M059J (cell line): Measurements from ENCODE around the gene CTSW. TPM values are rescaled to one million over a fixed set of nuclear protein-coding genes. Genes with fewer than 3 reads are reported as not detected.
A peak's percentile ranks its signal among the peaks of the same experiment; 100 is the strongest.
"Not testable (repeated sequence)": the region's sequence is repeated elsewhere in the genome, so short reads cannot be mapped to it uniquely, and the experiment has no call there.

Source experiments
- DNase-seq: peaks from one replicate; pipeline ENCODE4 v3.0.0-alpha.2; 2012; ENCODE audit warnings: low read depth
- total RNA-seq: library from RNA; depleted of rRNA; stranded (reverse); fragments of >200 nt; shearing (Covaris generic); gene quantifications from 2 replicates; pipeline ENCODE4 v1.2.3, GENCODE V29; 2014; rRNA removed

Gene CTSW
- 0.49 and 1.5 TPM in 2 replicates for total RNA-seq

DNA sequence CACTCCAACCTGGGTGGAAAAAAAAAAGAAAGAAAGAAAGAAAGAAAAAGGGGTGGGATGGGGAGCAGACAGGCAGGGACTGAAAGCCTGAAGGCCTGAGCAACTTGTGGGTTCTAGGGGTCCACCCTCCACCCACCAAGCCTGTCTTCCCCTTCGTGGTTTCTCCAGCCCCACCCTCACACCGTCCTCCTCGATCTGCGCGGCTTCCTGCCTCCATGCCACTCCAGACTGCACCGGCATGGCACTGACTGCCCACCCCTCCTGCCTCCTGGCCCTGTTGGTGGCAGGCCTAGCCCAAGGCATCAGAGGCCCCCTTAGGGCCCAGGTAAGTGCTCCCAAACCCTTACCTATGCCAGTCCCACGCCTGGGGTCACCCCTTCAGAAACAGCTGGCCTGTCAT lies at the start of gene CTSW:
CTSW (plus strand) TSS at position 221 of the 400 bp plus-strand sequence; CDS start at position 239, 18 bp downstream.
- DNase-seq, result no peak

- not testable (repeated sequence) for DNase-seq
Measured at GRCh38 chr11:65832231-65832630, 47.4 kb upstream of the CTSW start.

GRCh38 chr11:65833297-65834030 lies 46.2 kb upstream of the CTSW start, which contains the start of gene SNX32:
Gene SNX32, plus strand, starts transcription at chr11:65833963. Its CDS starts 103 bp downstream, at chr11:65834066.
- DNase-seq, result peak; percentile 89

DNA sequence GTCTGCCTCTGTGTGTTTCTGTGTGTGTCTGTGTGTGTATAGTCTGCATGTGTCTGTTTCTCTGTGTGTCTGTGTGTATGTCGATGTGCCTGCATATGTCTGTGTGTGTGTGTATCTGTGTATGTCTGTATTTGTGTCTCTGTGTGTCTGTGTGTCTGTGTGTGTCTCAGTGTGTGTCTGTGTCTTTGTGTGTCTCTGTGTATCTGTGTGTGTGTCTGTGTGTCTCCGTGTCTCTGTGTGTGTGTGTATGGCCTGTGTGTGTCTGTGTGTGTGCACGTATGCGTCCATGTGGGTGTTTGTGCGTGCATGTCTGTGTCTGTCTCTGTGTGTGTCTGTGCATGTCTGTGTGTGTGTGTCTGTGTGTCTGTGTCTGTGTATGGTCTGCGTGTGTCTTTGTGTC lies 45.4 kb upstream of the CTSW start:
- DNase-seq, result no peak

DNA sequence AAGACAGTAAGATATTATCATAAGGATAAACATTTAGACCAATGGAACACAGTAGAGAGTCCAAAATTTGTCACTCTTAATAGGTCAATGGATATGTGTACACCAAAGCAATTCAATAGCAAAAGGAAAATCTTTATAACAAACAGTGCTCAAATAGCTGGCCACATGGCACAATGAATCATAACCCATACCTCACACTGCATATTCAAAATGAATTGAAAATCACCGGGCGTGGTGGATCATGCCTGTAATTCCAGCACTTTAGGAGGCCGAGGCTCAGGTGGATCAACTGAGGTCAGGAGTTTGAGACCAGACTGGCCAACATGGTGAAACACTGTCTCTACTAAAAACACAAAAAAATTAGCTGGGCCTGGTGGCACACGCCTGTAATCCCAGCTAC lies 37.5 kb upstream of the CTSW start:
- no peak for DNase-seq

- DNase-seq, result no peak
Measured at GRCh38 chr11:65843811-65844210, 35.8 kb upstream of the CTSW start.

DNA sequence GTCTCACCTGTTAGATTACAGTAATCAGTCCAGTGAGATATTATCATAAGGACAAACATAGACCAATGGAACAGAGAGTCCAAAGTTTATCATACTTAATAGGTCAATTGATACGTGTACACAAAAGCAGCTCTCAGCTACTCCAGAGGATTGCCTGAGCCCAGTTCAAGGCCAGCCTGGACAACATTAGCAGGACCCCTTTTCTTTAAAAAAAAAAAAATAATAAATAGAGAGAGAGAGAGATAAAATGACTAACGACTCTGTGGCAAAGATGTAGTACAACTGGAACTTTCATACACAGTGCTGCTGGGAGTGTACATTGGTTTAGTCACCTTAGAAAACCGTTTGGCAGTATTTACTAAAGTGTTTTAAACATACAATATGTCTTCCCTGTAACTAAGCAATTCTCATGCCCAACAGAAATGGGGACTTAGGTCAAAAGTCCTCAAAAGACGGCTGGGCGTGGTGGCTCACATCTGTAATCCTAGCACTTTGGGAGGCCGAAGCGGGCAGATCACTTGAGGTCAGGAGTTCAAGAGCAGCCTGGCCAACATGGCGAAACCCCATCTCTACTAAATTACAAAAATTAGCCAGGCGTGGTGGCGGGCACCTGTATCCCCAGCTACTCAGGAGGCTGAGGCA lies 35.3 kb upstream of the CTSW start:
- no peak for DNase-seq

DNA sequence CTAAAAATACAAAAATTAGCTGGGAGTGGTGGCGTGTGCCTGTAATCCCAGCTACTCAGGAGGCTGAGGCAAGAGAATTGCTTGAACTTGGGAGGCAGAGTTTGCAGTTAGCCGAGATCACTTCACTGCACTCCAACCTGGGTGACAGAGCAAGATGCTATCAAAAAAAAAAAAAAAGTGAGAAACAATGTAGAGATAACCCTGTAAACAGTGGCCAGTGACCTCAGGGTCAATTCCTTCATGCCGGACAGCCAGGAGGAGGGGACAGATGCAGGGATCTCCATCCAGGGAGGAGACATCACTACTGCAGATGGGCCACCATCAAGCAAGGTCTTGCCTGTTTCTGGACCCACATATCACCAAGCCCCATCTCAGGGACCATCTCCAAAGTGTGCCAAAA lies 31.9 kb upstream of the CTSW start:
- DNase-seq, result no peak

DNA sequence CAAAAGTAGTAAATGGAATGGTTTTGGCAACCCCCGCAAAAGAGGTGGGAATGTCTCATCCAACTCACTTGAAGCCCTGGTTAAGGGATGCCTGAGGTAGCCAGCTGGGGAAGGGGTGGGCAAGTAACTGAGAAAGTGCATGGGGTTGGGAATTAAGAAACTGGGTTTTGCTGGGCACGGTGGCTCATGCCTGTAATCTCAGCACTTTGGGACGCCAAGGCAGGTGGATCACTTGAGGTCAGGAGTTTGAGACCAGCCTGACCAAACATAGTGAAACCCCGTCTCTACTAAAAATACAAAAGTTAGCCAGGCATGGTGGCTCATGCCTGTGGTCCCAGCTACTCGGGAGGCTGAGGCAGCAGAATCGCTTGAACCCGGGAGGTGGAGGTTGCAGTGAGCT lies 30.9 kb upstream of the CTSW start:
- DNase-seq, result not testable (repeated sequence)

GRCh38 chr11:65849366-65849765 lies 30.3 kb upstream of the CTSW start:
- no peak for DNase-seq

DNA sequence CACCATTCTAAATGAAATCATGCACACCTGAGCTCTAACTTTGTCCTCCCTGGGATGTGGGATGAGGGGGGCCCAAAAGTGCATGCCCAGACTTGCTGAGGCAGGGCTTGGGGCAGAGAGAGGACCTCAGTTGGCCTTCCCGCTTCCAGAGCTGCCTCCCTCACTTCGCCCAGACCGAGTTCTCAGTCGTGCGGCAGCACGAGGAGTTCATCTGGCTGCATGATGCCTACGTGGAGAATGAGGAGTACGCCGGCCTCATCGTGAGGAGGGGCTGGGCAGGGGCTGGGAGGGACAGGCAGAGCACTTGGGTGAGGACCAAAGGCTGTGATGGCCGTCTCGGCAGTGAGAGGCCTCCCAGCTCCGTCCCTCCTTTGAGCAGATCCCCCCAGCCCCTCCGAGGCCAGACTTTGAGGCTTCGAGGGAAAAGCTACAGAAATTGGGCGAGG lies 29.8 kb upstream of the CTSW start:
- no peak for DNase-seq

- peak; percentile 30 for DNase-seq
Measured at GRCh38 chr11:65850217-65851082, 29.2 kb upstream of the CTSW start.

DNA sequence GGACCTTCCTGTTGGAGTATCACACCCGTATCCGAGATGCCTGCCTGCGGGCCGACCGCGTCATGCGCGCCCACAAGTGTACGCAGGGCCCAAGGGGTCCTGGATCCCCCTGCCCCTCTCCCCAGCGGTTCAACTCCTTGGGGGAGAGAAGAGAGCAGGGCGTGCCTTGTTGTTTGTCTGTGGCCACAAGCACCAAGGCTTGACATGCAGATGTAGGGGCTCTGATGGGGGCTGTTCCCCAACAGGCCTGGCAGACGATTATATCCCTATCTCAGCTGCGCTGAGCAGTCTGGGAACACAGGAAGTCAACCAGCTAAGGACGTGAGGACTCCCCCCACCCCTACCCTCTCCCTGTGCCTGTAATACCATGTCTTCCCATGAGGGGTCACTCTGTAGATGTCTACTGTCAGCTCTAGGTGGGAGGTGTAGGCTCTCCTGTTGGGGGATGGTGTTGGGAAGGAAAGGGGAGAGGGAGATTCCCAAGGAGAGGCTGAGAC lies 28.5 kb upstream of the CTSW start:
- peak; percentile 46 for DNase-seq

DNA sequence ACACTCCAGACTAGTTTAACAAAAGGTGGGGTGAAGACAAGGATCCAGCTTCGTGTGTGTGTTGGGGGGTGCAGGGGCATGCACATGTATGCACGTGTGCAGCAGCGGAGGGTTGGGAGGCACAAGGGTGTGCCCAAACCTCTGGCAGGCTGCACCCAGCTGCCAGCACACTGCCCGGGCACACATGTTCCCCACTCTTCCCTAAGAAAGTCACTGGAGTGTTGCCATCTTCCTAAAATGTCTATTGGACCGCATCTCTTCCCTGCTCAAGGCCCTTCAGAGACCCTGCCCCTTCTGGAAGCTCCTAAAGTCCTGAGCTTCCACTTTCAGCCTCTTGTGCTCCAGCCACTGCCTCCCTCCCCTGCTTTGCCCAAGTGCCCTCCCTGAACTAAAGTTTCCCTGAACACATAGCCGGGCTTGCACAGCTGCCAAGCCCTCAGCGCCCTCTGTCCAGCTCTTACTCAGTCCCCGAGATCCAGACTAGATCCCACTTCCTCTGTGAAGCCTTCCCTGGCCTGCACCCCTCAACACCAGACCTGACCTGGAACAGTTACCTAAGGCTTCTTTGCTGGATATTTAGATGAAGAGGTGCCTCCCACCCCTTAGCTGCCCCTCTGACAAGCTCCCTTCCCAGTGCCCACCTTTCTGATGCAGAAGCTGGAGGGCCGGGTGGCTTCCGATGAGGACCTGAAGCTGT lies 27.7 kb upstream of the CTSW start:
- peak; percentile 54 for DNase-seq

DNA sequence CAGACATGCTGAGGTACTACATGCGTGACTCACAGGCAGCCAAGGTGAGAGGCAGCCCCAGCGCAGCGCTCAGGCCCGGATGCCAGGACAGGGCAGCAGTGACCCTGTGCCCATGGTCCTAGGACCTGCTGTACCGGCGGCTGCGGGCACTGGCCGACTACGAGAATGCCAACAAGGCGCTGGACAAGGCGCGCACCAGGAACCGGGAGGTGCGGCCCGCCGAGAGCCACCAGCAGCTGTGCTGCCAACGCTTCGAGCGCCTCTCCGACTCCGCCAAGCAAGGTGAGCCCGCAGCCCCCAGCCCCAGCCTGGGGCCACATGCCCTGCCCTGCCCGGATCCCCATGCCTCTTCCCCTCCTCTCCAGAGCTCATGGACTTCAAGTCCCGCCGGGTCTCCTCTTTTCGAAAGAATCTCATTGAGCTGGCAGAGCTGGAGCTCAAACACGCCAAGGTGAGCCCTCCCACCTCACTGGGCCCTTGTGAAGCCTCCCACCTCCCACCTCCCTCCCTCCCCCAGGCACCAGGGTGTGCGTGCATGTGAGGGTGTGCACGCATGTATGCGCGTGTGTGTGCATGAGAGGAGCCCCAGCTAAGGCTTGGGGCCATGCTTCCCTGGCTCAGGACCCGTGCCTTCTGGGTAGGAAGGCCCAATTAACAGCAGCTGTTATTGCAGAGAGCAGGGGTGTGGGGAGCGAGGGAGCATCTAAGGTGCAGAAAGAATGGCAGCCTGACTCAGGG lies 27.0 kb upstream of the CTSW start:
- peak; percentile 39 for DNase-seq

DNA sequence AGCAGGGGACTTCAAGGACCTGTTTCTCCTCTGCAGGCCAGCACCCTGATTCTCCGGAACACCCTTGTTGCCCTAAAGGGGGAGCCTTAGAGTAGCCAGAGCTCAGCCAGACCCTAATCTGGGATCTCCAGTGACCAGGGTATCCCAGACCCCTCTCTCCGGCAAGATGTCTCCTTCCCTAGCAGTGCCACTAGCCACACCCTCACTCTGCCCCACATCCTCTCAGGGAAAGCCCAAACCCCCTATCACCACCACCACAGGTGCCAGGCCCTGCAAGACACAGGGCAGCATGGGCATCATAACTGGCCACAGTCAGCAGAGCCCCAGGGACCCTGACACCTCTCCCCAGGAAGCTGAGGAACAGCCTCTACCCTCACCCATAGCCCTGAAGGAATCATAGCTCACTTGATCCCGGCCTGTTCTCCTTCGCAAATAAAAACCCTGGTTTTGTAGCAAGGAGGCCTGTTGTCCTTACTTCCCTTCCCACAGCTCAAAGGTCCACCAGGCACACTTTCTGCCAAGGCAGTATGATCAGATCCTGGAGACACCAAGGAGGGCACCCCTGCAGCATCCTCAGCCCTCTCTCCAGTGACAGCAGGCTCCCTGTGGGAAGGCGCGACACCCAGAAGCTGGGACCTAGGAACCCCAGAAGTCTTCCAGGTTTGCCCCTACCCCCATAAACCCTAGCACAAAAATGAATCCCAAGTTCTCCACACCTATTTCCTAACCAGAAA lies 26.2 kb upstream of the CTSW start:
- no peak for DNase-seq

GRCh38 chr11:65854161-65854592 lies 25.5 kb upstream of the CTSW start:
- no peak for DNase-seq

DNA sequence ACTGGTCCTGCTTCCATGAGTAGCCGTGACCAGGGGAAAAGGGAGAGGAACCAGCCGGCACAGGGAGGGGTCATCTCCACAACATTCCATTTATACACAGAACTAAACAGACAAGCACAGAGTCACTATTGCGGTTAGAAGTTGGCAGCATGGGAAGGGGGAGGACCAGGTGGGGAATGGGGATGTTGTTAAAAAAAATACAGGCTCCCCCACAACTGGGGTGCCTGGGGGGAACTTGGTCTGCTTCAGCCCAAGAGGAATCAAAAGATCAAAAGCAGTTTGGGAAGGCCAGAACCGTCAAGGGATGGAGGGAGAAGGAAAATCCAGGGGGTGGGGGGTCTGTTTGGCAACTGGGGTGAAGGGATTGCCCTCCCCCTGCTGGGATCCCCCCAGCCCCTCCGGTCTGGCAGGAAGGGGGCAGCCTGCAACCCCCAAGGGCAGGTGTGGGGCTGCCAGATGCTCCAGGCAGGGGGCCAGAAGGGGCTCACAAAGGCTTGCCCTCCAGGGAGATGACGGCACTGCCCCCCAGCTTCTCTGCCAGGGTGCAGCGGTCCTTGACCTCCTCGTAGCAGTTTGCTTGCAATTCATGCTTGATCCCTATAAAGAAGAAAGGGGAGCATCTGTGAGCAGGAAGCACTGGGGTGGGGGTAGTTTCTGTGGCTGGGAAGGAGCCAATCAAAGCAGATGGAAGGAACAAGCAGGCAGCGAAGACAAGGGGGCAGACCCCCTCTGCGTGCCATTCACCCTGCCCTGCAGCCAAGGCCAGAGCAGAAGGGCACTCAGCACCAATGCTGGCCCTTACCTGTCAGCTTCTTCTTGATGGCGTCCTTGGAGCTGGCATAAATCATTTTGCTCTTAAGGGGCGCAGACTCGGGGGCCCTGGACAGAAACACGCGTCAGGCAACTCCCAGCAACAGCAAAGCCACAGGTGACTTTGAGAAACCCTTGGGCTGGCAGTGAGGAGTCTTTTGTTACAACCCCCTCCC lies 24.5 kb upstream of the CTSW start:
- no peak for DNase-seq

DNA sequence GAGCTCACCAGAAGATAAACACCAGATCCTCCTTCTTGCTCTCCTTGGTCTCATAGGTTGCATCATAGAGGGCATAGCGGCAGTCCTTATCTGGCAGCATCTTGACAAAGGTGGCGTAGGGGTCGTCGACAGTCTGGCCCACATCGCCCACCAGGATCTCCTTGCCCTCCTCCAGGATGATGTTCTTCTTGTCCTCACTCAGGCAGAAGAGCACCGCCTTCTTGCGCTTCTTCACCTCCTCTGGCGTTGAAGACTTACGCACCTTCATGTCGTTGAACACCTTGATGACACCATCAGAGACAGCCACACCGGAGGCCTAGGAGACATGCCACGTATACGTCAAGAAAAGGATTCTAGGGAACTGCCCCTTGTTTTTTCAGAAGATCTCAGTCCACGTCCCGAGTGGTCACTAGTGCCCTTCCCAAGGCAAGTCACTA lies 23.7 kb upstream of the CTSW start:
- no peak for DNase-seq
